RPMI7951 (cell line): ENCODE measurements around the gene TSHZ2. TPM values are rescaled to one million over a fixed set of nuclear protein-coding genes. Genes with fewer than 3 reads are reported as not detected.

Experiments
- DNase-seq: peaks from one replicate; pipeline ENCODE4 v3.0.0-alpha.2; 2012; ENCODE audit warnings: low read depth
- total RNA-seq: library from RNA; depleted of rRNA; stranded (reverse); fragments of >200 nt; shearing (Covaris generic); gene quantifications from 2 replicates; pipeline ENCODE4 v1.2.3, GENCODE V29; 2014

Gene TSHZ2
- total RNA-seq, 1 experiment from 2014 or later: 0.12 TPM

DNA sequence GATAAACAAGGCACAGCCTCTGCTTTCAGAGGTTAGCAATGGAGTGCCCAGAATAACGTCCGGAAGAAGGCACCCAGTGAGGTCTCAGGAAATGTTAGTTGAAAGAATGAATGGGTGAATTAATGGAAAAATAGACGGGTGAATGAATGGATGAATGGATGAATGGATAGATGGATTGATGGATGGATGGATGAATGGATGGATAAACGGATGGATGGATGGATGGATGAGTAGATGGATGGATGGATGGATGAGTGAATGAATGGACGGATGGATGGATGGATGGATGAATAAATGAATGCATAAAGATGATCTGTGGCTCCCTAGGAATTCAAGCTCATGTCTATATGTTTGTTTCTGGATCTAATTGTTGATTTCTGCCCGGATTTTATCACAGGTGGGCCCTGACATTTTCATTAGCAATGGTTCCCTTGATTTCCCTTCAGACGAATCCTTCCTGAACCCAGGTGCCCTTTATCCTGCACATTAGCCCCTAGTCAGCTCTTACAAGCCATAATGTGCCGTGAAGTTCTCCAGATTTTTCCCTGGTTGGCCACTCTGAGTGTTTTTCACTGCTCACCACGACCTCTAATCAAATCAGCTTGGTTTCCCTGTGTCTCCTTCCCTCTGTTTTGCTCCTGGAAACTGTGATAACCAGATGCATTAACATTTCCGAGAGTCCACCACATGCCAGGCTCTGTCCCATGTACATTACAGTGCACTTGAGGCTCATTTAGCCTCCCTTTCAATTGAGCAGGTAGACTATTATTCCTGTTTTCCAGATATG, 22.2 kb downstream of the TSHZ2 start:
- no peak for DNase-seq

DNA sequence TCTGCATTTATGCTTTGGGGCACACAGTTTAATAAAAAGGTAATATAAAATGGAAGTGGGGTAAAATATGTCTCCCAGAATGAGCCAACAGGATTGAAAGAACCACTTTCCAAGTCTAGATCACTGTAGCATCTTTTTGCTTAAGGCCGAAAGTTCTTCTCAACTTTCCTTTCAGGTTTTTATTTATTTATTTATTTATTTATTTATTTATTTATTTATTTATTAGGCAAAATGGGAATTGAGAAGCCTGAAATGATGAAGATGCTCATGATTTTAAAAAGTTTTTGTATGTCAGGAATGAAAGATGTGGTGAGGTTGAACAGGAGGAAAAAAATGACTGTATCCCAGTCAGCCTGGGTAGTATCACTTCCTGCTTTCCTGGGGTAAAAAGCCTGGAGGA, 24.0 kb downstream of the TSHZ2 start:
- DNase-seq: no peak

DNA sequence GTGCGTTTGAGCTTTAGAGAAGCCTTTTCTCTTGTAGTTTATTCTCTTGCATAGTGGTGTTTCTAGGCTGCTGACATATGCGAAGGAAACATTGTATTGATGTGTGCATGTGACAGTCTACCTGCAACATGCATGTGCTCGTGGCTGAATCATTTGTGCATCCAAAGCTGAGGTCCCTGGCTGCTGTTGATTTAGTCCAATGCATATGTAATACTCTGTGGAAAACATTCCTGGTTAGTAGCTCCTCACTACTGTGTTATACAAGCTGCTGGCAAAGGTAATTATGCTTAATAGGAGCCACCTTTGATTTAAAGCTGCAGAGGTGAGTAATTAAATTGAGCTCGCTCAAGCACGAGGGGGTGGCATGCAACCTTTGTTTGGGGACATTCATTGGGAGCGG, 24.5 kb downstream of the TSHZ2 start:
- DNase-seq: no peak

DNA sequence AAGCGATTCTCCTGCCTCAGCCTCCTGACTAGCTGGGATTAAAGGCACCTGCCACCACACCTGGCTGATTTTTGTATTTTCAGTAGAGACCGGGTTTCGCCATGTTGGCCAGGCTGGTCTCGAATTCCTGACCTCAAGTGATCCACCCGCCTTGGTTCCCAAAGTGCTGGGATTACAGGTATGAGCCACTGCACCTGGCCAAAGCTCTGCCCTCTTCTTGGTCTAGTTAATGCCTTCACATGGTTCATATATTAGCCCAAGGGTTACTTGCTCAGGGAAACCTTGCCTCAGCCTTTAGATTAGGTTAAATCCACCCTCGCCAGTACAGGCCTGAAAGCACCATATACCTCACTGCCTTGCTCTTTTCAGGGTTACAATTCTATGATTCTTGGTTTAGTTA, 26.1 kb downstream of the TSHZ2 start:
- no peak for DNase-seq

DNA sequence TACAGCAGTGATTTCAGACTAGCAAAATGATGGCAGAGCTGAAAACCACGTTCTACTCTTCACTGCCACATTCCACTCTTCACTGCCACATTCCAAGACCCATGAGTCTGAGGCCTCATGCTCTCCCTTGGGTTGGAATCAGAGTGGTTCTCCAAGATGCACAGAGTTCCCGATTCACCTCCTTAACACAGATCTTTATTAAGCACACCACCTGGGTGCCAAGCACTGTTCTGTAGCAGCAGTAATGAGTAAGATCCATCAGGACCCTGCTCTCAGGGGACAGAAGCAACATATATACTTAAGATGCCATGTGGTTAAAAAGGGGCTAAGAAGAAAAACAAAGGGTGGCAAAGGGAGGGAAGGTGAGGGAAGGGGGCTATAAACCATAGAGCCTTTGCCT, 26.9 kb downstream of the TSHZ2 start:
- DNase-seq: no peak

DNA sequence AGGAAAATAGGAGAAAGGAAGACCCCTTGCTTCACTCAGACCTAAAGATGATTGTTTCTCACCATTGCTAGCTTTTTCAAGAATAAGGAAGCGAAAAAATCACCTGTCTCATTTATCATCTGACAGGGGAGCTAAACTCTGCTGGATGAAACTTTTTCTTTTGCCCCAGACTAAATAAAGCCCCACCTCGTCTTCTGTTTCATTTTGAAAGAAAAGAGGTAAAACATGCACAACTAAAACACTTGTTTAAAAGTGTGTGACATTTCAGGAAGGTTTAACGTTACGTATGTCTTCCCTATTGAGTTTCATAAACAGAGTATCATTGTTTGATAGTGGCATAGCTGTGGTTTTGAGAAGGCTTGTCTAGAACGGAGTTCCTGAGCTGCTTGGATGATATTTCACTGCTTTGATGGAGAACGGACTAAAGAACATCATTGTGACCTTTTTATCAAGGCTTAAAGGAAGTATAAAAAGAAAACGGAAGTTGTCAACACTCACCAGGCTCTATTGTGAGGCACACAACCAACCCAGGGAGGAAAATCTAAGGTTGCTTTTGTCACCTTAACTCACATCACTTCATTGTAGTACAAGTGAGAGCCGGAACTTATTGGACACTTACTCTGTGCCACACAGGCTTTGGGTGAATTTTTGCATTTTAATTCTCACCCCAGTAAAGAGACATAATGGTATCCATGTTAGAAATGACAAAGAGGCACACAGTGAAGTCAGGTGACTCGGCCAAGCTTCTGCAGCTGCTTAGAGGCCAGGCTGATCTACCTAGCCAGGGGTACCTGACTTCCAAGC, 29.5 kb downstream of the TSHZ2 start:
- no peak for DNase-seq

DNA sequence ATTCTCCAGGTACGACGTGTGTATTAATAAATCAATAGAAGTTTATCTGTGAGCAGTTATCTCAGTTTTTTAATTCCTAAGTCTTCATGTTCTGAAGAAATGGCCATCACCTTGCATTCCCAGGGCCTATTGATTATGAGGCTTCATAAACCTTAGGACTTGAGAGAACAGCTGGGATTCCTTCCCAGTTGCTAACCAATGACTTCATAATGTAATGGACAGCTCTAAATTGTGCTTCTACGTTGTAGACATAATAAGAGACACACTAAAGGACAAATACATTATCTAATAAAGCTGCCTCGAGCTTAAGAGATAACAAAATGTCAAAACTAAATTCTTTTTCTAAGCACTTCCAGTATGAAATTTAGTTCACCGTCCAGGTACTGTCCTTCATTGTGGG, 30.6 kb downstream of the TSHZ2 start:
- DNase-seq: no peak

DNA sequence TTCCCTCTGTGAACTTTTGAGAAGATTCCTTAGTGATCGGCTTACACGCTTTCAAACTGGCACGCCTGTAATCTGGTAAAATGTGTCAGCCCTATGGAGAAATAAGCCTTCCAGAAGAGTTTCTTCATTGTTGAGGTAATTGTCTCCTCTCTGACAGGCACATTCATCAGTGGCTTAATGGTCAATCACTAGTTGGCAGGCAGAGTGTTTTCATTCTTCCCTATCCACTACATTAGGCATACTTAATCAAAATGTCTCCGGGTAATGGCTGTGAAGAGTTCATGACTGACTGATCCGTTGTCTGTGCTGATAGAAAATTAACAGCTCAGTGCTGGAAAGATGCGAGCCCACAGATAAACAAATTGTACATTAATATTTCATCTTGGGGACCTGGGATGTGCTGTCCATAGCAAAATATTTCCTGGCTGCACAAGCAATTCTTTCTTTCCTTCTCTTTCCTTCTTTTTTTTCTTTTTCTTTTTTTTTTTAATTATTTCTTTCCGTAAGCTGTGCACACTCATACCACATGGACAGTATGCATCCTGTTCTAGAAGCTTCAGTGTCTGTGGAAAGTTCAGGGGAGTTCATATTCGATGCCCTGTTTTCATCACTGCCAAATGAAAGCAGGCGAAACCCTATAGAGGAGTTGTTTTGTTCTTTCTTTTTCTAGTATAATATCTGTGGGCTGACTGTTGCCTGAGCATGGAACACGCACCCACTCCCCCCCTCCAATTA, 31.4 kb downstream of the TSHZ2 start:
- no peak for DNase-seq

DNA sequence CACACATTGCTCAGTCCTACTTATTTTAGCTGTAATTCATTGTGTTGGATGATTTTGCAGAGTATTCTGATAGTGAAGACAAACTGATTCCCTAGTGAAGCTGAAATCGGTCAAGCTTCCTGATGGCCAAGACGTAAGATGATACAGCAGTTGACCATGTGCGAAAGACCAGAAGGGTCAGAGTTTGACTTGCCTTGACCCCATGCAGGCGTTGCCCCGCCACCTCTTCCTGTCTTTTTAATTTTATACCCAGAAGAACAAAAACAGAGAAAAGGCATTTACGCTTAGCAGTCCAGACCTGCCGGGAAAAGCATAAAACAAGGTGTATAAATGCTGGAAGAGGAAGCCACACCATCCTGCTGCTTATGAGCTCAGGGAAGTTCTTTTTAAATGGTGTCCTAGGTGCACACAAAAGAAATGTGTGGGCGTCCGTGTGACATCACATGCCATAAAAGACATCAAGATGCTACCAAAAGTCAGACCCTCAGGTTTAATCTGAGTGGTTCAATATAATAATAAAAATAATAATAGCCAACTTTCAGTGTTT, 32.2 kb downstream of the TSHZ2 start:
- no peak for DNase-seq

DNA sequence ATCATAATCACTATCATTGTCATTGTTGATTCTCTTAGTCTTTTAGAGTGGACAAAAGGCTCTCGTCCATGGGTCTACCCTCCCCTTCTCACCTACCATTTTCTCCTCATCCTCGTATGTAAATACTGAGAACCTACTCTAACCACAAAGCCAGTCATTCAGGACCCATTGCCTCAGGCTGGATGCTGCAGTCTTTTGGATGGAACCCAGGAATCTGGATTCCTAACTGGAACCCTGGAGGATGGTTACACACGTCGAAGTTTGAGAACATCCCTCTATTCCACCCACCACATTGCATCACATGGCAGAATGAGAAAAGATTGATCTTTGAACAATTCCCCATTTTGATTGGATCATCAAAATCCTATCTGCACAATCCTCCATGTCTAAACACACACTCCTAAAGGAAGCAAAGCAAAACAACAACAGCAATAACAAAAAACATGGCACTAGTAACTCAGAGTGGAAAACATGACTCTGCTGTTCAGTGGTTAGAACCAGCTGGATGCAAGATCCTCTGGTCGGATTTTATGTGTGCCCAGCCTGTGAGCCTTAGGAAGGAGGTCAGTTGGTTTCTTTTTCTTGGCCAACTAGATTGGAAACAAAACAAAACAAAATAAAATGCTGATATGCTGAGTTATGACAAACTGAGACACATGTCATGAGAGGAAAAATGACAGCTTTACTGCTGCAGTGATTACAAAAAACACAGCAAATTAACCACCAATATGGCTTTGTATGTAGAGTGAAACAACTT, 38.0 kb downstream of the TSHZ2 start:
- DNase-seq: no peak

DNA sequence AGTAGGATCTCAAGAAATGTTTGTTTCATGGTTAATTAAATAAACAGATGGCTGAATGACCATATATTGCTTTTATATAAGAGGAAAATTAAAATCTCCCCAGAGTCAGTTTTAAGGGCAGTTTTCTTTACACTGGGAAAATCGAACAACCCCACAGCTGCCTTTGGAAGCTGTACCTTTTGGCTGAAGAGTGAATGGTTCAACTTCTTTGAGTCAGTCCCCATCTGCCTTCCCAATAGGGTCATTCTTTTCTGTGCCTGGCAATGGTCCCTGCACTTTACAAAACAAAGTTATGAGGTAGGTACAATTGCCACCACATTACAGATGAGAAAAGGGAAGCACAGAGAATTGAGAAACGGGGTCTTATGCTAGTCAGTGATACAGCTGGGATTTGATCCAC, 39.5 kb downstream of the TSHZ2 start:
- no peak for DNase-seq

DNA sequence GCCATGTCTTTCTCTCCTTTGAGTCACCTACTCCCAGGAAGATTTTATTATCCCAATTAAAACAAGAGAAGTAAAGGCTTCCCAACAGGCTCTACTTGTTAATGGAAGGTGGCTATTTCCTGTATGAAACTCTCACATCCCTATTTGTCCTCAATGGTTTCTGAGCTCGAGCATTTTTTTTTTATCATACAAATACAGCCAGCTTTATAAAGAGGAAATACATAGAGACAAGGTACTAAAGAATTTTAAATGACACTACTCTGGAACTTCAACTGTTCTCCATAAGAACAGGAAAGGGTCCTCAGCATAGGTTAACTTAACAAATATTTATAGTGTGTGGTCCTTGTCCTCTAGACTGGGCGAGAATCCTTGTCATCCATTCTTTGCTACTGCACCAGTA, 41.0 kb downstream of the TSHZ2 start:
- DNase-seq: no peak

DNA sequence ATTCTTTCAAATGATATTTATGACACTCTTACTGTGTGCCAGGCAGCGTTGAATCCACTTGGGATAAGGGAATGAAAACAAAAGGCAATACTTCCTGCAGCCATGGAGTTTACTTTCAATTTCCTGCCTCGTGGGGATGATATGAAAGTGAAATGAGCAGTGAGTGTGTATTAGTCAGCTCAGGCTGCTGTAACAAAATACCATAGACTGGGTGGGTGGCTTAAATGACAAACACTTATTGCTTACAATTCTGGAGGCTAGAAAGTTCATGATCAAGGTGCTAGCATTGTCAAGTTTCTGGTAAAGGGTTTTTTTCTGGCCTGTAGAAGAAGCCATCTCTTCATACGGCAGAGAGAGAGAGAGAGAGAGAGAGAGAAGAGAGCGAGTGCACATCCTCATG, 41.7 kb downstream of the TSHZ2 start:
- no peak for DNase-seq

DNA sequence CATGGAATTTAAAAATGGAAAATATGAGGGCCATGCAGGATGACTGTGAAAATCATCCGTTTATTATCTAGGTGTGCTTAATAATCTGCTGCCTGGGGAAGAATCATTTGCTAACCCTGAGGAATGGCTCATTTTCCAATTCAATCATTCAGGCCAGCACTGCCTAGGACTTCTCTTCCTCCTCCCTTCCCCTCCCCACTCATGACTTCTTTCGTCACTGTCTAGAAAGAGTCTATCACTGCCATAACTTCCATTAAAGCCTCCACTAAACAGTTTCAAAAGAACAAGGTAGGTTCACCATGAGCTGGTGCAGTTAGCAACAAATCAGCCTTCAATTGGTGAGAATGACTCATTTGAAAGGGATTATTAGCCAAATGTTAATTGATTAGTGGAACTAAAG, 43.9 kb downstream of the TSHZ2 start:
- no peak for DNase-seq

DNA sequence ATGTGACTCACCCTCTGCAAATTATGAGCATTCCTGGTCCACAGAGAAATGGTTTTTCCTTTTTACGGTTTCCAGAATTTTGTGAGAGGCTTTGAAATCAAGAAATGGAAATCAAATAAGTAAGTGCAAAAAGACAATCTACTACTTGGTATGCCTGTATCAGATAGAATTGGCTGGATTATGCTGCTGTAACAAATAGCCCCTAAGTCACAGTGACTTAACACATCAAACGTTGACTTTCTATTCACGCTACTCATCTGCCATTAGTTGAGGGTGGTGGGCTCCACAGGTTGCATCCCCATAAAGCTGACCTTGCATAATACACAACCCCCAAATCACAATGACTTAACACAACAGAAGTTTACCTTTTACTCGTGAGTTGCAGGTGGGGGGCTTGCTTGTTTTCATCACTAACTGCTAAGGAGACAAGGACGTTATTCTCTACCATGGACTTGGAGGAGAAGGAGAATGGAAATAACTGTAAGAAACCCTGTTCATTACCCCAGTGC, 44.4 kb downstream of the TSHZ2 start:
- no peak for DNase-seq

DNA sequence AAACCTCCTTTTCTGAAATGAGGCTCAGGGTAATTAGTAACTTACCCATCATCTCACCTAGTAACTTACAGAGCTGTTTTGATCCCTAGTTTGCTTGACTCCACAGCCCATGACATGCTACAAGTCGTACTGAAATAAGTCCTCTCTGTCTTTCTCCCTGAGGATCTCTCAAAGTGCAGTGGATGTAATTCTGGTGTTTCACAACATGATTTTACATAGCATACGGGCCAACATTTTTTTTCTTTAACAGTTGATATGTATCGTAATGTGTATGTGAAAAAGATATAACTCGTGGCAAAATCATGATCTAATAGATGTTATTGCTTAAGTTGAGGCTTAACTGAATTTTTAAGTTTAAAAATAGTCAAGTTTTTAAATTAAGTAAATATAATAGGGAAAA, 45.0 kb downstream of the TSHZ2 start:
- no peak for DNase-seq

DNA sequence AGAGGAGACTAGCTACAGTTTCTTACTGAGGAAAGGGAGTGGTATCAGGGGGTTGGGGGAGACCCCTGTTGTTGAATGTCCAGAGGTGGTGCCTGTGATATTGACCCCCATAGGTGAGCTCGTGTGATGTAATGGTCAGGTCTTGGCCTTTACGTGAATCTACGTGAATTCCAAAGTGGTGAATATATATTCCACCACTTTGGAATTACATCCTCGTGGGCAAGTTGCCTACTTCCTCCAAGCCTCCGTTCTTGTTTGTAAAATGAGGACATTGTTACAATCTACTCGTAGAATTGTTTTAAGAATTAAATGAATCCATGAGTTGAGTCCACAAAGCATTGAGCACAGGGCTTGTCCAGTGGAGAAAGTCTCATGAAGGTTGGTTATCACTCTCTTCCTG, 47.3 kb downstream of the TSHZ2 start:
- no peak for DNase-seq

DNA sequence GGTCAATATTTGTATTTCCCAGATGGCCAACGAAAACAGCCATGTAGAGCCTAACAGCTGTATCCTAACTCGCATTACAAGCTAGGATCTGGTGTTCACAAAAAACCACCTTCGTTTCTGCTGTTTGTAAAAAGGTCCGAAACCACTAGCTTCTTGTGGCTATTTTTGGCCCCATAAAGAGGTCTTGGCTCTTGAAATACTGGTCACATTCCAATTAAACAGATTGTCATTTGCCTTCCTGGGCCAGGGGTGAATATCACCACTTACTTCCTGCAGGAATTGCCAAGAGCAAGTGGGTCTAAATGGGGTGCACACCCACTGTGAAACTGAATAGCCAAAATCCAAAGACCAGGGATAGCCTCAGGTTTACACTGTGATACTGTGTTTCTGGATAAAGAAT, 48.2 kb downstream of the TSHZ2 start:
- no peak for DNase-seq

DNA sequence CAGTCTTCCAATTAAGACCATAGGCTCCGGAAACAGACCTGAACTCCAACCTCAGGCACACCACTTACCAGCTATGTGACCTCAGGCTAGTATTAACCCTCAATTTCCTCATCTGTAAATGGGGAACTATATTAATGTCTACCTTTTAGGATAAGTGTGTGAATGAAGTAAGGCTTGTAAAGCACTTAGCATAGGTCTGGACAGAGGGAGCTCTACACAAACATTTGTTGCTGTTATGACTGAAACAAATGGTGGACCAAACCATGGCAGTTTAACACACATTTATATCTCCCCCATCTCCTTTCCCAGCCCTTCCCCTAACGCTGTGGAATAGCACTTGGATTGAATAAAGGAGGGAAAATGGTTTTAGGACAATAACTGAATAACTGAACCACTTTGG, 48.7 kb downstream of the TSHZ2 start:
- DNase-seq: no peak

DNA sequence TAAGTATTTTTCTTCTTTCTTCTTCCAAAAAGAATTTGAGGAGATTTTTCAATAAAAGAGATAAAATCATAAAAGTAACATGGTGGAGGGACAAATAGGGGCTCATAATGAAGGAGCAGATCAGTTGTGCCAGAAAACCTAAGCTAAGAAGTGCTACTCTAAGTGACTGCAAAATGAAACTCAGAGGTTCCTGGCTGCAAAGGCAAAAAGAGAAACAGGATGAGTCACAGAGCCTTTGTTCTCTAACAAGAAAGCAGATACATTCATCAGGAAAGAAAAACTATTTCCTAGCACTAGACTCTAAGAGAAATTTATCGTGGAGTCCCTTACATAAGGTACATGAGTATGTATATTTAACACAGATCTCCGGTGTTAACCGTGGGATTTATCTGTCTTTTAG, 49.8 kb downstream of the TSHZ2 start:
- no peak for DNase-seq

DNA sequence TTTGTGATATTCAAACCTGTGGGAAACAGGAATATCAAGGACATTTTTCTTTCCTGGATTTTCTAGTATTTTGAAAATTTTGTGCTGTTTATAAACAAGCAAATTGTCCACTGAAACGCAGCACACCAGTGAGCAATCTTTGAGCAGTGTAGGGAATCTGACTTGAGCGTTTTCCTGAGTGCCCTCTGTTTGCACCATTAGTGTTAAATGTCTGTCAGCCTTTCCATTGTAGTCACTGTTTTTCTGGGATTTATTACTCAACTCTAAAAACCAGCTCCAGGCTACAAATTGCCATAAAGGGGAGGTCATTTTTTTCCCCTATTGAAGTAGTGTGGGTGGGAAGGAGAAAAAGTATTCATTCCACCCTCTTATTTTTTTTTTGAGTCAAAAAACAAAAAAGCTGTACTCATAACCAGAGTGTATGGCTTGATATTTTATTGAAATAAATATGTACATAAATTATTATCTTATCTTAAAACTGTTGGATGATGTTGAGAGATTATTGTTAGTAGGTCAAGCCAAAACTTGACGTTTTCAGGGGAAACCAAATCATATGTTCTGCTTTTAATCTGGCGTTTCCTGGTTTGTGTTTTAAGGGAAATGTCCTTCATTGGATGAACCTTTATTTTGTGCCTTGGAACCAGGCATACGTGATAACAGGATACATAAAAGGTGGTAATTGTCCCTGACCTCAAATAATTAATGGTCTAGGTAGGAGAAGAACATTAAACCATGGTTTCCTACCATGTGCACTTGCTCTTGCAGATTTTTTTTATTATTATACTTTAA, 51.8 kb downstream of the TSHZ2 start:
- DNase-seq: no peak
